Measurements from ENCODE around the gene GDNF.

The GDNF gene

DNA sequence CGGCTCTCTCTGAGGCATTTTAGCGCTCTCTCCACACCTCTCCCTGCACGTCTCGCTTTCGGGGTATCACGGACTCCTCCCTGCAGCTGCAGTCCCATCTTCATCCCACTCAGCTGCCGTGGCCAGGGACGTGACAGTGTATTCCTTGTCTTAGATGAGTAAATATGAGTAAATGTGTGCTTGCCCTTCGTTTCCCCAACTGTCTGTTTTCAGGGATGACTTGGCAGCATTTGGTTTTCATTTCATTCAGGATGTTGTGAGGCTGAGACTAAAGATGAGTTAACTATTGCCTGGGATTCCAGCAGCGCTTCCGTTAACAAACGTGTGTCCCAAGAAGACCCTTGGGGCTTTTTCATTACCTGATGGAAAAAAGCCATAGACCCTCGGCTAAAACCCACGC is 29.5 kb downstream of the GDNF start:
- DNase-seq (ENCODE audit: low read depth): no peak
- TF ChIP-seq, protein P1, sequence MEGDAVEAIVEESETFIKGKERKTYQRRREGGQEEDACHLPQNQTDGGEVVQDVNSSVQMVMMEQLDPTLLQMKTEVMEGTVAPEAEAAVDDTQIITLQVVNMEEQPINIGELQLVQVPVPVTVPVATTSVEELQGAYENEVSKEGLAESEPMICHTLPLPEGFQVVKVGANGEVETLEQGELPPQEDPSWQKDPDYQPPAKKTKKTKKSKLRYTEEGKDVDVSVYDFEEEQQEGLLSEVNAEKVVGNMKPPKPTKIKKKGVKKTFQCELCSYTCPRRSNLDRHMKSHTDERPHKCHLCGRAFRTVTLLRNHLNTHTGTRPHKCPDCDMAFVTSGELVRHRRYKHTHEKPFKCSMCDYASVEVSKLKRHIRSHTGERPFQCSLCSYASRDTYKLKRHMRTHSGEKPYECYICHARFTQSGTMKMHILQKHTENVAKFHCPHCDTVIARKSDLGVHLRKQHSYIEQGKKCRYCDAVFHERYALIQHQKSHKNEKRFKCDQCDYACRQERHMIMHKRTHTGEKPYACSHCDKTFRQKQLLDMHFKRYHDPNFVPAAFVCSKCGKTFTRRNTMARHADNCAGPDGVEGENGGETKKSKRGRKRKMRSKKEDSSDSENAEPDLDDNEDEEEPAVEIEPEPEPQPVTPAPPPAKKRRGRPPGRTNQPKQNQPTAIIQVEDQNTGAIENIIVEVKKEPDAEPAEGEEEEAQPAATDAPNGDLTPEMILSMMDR (IDR thresholded peaks at IDR 0.05; ENCODE audit: low read length, missing control alignments): no peak
- no peak overlapping the region for H3K4me3 ChIP-seq (replicated peaks; ENCODE audit: low read depth, low read length)

DNA sequence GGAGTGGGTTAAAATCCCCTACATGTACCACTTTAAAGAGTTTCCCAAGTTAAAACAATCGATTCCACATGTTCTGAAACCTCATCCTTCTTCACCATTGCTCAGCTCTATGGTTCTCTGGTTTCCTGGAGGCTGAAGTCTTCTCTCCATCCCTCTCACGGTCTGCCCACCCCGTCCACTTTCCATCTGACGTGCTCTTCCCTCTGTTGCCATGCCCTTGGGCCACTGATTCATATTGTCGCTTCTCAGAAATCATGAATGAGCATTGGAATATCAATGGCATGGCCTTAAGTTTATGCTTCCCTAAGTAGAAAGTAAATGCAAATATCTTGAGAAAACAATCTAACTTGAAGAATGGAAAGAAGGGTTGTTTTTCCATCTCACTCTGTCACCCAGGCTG is 30.9 kb downstream of the GDNF start:
- H3K4me3 ChIP-seq (replicated peaks; ENCODE audit: low read depth, low read length): no peak overlapping the region
- no peak for DNase-seq (ENCODE audit: low read depth)
- TF ChIP-seq, protein P1 (IDR thresholded peaks at IDR 0.05; ENCODE audit: low read length, missing control alignments): no peak

DNA sequence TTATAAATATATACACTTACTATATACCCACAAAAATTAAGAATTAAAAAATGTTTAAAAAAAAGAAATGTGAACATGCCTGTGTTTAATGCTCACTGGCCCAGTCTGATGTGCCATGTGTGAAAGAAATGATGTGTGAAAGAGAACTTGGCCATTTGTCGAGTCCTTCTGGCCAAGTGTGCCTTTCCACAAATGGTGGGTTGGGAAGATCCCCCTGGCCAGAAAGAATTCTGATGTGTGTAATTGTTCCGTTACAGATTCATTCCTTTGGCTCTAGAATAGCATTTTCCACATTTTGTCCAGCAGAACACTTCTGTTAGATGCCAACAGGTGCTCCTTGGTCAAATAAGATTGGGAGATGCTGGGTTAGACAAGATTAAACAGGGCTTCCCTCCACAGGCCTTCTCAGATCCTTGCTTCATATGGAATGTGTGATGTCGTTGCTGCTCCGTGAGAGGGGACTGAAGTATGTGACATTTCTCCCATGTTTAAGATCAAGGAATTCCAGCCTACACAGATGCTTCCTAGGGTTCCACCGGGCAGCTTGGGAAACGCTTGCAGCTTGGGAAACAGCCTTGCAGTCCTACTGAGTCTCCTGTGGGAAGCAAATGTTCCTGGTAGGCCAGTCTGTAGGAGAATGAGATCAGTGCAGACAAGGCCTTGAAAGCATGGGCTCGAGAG is 32.1 kb downstream of the GDNF start:
- DNase-seq (ENCODE audit: low read depth): no peak

DNA sequence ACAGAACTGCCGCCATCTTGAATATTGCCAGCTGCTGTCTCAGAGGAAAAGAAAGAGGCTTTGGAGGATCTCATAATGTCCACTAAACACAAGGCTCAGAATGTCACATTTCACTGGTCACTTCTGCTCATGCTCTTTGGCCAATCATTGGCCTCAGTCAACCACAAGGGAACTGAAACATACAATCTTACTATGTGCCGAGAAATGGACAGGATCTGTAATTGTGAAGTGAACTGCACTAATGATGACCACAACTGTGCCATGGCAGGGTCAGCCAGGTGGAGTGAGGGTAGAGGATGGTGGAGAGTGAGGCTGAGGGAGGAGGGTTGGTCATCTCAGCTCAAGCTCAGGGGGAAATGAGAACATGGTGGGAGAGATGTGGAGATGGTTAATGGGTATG is 32.8 kb downstream of the GDNF start:
- TF ChIP-seq, protein P1 (IDR thresholded peaks at IDR 0.05; ENCODE audit: low read length, missing control alignments): no peak
- DNase-seq (ENCODE audit: low read depth): no peak
- no peak overlapping the region for H3K4me3 ChIP-seq (replicated peaks; ENCODE audit: low read depth, low read length)

More for the DNA sequence above, 32.1 kb downstream of the GDNF start:
- H3K4me3 ChIP-seq (replicated peaks; ENCODE audit: low read depth, low read length): no peak overlapping the region
- TF ChIP-seq, protein P1 (IDR thresholded peaks at IDR 0.05; ENCODE audit: low read length, missing control alignments): no peak

DNA sequence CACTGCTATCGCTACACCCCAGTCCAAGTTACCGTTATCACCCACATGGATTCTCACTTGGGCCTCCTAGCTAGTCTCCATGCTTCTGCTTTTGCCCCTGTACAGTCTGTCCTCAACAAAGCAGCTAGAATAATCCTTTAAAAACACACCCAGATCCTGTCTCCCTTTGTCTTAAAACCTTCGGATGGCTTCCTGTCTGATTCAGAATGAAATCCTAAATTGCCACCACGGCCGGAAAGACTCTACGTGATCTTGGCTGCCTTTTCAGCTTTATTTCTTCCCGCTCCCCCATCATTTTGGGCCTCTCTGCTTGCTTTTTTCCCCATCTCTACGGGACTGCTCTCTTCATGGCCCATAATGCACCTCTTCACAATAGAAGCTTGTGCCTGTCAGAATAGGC is 33.4 kb downstream of the GDNF start:
- H3K4me3 ChIP-seq (replicated peaks; ENCODE audit: low read depth, low read length): no peak overlapping the region
- TF ChIP-seq, protein P1 (IDR thresholded peaks at IDR 0.05; ENCODE audit: low read length, missing control alignments): no peak
- DNase-seq (ENCODE audit: low read depth): no peak

DNA sequence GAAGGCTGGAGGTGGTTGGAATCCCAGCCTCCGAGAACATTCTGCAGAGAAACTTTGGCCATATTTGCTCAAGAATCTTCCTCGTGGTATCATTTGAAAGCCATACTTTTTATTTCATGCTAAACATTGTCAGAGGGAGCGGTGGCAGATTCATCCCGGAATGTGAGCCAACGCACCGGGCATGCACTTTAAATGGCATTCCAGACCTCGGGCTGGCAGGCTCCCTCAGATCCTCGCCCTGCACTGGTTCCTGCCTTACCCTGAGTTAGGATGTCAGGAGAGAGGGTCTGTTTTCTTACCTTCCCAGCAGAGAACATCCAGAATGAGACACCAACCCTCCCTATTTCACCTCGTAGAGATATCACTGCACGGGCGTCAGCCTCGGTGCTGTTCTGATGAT is 33.8 kb downstream of the GDNF start:
- H3K4me3 ChIP-seq (replicated peaks; ENCODE audit: low read depth, low read length): no peak overlapping the region
- DNase-seq (ENCODE audit: low read depth): no peak
- TF ChIP-seq, protein P1 (IDR thresholded peaks at IDR 0.05; ENCODE audit: low read length, missing control alignments): no peak

DNA sequence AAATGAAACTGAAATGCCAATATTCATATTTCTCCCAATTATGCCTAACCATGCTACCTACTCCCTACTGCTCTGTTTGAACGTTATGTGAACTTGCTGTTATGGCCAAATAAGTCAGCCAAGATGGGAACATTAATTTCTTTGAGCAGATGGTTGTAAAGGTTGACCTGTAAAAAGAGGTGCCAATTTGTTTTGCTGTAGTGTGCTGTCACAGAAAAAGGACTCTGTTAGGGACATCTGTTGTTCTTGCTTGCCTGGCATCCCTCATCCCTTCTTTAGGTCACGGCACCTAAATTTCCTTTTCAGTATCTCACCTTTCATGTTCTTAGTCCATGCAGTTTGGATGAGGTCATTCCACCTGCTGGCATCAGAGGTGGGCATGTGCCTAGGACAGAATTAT is 35.4 kb downstream of the GDNF start:
- TF ChIP-seq, protein P1 (IDR thresholded peaks at IDR 0.05; ENCODE audit: low read length, missing control alignments): no peak
- DNase-seq (ENCODE audit: low read depth): no peak

More for the DNA sequence above, 35.4 kb downstream of the GDNF start:
- no peak overlapping the region for H3K4me3 ChIP-seq (replicated peaks; ENCODE audit: low read depth, low read length)

Measured in fibroblast of pulmonary artery (primary cell).